ENCODE data around the gene C16orf46.
"Not testable (repeated sequence)": the region's sequence is repeated elsewhere in the genome, so short reads cannot be mapped to it uniquely, and the experiment has no call there.

The C16orf46 gene, protein sequence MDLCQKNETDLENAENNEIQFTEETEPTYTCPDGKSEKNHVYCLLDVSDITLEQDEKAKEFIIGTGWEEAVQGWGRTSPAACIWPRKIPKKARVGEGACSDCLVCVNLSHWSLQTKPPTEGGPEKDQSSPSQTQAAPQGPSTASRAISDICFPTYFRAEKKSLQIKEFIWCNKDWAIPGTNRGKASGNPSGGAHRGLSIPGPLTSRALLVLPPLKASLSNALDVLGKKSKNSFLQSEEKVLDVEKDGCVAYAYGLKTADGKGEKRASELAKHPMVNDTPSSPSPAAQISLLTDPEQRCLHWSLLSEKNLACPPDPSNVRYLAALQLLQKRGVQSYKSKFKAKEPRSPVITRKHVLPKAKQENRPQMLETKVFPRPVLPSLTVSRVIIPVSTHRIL

DNA sequence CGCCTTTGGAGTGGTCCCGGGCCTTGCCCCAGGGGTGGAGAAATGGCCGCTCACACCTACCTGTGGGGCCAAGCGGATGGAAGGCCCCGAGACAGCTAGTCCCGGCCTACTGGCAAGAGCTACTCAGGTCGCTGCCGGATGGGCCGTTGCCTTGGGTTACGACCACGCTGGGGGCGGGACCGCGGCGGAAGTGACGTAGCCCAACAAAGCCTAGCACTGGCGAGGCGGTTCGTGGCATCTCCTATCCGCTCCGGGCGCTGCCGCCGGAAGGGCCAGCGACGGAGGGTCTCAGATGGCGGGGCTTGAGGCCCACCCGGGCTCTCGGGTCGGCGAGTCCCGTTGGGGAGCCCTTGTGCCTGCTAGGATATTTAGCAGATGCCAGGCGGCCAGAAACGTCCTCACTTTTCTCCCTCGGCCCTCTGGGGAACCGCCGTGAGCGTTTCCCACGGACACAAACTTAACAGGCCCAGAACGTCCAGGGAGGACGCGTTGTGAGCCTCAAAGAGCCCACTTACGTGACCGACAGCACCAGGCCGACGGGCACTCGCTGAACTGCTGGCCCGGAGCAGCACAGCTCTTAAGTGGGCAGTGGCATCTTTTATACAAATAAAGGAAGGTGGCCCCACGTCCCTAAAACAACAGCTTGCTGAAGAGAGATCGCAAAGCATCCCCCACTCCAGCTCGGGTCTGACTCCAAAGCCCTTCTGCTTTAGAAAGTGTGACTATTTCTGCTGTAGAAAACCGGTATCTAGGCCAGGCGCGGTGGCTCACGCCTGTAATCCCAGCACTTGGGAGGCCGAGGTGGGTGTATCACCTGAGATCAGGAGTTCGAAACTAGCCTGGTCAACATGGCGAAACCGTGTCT lies at the start of gene C16orf46:
Gene C16orf46 (minus strand): TSS at position 163 of the 865 bp plus-strand sequence. CDS start 13,283 bp downstream, outside the sequence.
- DNase-seq = peak; percentile 98

DNA sequence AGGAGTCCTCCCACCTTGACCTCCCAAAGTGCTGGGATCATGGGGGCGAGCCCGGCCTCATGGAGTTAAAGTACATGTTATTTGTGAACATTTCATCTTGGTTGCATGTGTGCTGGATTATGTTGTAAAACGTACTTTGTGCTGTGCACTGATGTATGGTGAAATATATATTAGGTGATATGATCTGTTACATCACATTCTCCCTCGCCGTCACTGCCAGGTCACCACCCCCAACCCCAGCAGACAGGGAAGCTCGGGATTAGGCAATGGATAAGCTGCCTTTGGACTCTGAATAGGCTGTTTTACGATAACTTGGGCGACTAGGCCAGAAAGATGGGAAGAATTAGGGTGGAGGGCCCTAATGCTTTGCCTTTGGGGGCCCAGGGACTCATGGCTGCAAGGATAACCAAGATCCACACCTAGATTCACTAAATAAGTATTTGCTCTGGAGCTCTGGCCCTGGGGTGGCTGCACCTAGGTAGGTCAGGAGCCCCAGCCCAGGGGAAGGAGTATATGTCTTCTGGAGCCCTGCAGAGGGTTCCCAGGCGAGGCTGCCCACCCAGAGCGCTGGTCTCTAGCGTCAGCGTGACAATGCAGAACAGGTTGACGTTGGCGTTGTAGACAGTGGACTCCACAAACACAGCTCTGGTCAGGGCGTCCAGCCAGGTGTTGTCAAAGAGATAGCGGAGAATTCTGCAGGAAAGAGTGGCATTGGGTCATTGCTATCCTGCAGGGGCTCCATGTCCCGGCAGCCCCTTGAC lies 46.2 kb upstream of the C16orf46 start:
- no peak for DNase-seq

DNA sequence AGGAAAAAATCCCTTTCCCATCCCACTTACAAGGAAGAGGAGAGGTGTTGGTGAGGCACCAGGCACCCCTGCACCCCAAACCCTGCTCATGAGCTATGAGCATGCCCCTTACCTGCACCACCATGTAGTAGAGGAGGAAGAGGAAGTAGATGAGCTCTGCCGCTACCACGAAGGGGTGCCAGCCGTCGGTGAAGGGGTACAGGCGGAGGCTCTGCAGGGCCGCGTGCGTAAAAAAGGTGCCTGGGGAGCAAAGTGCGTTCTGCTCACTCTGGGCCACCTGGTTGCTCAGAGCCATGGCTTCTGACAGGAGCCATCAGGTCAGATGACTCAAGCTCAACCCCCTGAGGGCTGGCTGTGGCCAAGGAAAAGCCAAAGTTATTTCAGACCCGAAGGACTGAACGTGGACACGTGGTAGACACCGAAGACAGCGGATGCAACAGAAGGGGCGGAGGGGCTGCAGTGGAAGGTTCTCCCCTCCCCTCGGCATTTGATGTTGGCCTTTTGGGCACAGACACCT lies 44.5 kb upstream of the C16orf46 start:
- no peak for DNase-seq

DNA sequence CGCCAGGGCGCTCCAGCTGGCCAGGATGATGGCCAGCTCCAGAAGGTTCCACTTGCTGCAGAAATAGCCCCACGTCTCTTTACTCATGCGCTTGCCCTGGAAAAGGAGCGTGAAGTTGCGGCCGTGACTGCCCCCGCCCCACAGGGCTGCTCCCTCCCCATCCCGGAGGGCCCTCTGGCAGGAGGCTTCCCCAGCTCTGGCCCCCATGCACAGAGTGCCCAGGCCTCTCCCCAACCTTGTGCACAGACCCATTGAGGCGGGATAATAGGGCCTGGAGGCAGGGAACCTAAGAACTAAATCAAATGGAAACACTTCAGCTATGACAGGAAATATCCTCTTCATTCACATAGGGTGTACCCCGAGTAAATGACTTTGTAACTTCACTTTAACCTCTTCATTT lies 40.4 kb upstream of the C16orf46 start:
- DNase-seq = no peak

DNA sequence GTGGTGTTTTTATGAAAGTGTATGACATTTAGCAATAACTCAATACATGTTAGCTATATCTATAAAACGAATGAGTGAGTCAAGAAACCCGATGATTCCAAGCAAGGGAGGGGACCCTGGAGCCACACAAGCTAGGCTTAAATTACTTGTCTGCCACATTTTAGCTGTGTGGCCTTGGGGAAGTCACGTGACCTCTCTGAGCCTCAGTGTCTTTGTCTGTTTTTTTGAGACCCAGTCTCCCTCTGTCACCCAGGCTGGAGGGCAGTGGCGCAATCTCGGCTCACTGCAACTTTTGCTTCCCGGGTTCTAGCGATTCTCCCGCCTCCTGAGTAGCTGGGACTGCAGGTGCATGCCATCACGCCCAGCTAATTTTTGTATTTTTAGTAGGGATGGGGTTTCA lies 39.2 kb upstream of the C16orf46 start:
- DNase-seq = no peak

DNA sequence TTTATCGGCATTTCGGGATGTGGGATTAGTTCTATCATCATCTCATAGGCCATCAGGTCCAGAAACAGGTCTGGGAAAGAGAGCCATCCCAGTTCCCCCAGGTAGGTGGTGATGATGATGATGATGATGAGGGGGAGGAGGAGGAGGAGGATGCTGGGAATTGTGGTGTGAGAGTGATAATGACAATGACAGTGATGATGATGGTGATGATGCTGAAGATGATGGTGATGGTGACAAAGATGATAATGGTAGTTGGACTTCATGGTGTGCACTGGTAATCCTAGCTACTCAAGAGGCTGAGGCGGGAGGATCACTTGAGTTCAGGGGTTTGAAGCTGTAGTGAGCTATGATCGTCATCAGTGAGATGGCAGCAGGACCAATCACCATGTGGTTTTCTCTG lies 35.4 kb upstream of the C16orf46 start:
- DNase-seq = no peak

DNA sequence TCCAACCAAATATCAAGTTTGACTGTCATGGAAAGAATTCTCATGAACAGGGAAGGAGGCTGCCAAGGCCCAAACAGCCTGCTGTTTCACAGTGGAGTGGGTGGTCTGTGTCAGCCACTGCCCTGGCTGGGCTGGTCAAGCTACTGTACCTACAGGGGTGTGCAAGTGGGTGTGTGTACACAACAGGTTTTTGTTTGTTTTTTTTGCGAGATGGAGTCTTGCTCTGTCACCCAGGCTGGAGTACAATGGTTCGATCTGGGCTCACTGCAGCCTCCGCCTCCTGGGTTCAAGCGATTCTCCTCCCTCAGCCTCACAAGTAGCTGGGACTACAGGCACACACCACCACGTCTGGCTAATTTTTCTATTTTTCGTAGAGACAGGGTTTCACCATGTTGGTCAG lies 32.2 kb upstream of the C16orf46 start:
- not testable (repeated sequence) for DNase-seq

DNA sequence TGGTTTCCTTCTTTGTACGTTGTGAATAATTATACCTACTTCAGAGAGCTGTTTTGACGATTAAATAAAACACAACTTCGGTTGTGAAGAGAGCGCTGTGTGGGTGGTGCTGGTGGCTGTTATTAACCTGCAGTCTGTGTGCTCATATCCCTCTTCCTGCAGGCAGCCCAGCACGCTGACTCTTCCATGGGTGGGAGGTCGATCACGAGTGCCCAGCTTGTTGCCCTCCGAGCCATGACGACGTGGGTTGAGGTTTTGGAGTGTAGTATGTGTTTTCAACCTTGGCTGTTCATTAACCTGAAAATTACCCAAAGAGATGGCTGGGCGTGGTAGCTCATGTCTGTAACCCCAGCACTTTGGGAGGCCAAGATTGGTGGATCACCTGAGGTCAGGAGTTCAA lies 30.5 kb upstream of the C16orf46 start:
- DNase-seq = no peak

DNA sequence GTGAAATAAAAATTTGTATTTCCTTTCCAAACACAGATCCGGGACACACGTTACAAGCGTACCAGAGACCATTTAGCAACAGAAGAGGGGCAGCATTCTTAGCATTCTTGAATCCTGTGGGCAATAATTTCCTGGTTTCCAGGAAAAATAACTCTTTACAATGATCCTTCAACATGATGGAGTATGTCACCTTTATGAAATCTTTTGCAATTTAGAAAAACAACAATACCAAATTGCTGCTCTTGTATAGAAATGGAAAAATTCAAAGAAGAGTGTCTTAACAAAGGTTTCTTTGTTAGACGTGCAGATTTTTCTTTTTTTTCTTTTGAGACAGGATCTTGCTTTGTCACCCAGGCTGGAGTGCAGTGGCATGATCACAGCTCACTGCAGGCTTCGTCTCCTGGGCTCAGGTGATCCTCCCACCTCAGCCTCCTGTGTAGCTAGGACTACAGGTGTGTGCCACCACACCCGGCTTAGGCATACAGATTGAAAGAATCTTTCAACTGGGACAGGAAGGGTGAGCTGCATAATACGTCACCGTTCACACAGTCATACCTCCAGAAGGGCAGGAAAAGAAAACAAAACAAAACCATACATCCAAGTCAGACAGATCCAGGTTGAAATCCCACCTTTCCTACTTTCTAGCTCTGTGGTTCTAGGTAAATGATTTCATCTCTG lies 29.9 kb upstream of the C16orf46 start:
- DNase-seq = no peak

DNA sequence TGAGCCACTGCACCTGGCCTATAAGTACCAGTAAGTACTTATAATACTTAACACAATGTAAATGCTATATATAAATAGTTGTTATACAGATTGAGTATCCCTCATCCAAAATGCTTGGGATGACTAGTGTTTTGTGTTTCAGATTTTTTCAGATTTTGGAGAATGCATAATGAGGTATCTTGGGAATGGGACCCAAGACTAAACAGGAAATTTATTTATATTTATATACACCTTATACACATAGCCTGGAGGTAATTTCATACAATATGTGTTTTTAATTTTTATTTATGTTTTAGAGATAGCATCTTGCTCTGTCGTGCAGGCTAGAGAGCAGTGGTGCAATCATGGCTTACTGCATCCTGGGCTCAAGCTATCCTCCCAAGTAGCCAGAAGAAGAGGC lies 28.9 kb upstream of the C16orf46 start:
- no peak for DNase-seq

DNA sequence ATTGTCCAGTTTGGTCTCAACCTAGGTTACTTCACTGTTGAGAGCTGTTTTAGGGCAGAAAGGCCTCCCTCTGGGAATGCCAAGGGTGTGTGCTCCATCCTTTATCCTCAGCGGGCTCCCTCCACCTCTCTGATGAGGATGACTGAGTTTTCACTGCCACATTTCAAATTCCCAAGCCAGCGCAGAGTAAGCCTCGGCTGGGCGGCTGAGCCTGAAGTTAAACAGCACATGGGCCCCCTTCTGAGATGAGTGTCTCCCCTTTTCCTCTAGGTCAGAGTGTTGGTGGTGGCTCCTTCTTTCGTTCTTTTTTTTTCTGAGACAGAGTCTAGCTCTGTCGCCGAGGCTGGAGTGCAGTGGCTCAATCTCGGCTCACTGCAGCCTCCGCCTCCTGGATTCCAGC lies 24.7 kb upstream of the C16orf46 start:
- no peak for DNase-seq

DNA sequence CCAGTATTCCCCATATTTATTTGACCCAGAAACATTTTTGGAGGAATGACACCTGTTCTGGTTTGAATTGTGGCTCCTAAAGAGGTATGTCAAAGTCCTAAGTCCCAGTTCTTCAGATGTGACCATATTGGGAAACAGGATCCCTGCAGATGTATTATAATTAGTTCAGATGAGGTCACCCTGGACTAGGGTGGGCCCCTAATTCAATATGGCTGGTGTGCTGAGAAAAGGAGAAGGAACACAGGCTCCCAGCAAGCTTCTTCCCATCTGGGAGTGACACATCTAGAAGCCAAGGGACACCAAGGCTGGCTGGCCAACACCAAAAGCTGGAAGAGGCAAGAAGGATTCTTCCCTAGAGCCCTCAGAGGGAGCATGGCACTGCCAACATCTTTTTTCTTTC lies 22.9 kb upstream of the C16orf46 start:
- no peak for DNase-seq

DNA sequence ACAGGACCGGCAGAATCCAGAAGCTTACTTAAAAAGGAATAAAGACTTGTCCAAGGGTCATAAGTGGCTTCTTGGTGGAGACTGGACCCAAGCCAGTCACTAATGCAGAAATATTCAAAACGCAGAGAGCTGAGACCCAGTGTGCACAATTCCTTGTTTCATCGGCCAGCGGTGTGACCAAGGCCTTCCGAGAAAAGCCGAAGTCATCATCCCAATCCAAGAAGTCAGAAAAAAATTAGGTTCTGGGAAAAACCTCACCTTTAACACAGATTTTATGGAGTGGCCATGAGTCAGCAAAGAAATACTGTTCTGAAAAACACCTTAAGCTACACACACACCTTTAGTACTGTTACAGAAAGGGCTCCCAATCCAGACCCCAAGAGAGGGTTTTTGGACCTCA lies 20.2 kb upstream of the C16orf46 start:
- DNase-seq = no peak

DNA sequence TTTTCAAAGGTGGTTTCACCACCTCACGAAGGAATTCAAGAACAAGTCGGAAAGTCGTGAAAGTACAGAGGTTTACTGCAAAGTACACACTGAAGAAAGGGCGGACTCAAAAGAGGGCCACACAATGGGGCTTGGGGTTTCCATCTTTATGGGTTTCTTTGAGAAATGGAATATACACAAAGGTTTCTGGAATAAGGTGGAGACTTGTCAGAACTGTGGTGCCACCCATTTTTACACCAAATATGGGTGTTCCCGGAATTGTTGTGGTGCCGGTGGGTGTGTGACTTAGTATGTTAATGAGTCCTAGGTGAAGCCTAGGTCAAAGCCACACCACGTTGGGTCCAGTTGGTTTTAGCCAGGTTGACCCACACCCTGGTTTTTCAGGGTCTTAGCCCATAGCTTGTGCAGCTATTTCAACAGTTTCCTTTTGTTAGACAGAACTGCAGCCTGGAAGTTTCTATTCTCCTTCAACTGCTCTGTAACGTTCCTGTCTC lies 19.7 kb upstream of the C16orf46 start:
- DNase-seq = no peak

DNA sequence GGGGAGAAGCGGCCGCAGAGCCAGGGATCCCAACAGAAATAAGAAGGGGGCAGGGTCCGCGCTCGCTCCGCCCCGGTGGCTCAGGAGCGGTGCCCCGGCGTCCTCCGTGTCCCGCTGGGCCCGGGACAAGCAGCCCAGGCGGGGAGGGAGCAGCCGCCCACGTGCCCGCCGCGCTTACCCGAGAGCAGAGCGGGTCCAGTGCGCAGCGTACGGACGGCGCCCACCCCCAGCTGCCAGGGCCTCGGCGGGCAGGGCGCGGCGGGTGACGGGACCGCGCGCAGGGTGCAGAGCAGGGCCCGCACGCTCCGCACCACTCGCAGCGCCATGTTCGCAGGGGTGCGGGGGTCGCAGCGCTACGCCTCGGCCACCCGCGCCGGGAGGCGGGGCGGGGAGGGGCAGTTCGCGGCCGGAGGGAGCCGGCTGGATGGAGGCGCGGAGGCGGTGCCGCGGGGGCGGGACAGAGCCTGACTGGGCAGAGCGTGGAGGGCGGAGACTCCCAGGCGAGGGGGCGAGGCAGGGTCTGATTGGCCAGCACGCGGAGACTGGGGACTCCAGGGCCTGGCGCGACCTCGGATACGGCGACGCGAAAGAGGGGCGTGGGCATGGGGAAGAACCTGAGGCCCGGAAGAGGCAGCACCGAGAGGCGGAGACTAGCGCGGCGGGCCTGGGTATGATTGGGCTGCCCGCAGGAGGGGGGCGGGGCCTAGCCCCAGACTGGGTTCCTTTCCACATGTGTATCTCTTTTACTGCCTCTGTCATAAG lies 19.1 kb upstream of the C16orf46 start, which contains the start of gene GCSH:
Gene GCSH (minus strand): TSS at position 443 of the 762 bp plus-strand sequence. CDS start 117 bp downstream, at position 326.
- peak; percentile 98 for DNase-seq

DNA sequence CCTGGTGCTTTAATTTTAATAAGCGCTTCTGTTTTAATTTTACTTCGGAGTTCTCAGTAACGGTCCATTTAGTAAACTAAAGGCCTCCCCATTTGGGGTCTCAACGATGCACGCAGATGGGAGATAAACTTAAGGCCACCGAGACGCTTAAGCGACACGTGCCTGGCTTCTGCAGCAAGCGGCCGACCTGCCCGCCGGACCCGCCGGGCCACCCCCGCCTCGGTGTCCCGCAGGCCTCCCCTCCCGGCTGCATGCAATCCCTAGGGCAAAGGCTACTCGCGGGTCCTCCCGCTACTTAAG lies 18.6 kb upstream of the C16orf46 start:
- no peak for DNase-seq

DNA sequence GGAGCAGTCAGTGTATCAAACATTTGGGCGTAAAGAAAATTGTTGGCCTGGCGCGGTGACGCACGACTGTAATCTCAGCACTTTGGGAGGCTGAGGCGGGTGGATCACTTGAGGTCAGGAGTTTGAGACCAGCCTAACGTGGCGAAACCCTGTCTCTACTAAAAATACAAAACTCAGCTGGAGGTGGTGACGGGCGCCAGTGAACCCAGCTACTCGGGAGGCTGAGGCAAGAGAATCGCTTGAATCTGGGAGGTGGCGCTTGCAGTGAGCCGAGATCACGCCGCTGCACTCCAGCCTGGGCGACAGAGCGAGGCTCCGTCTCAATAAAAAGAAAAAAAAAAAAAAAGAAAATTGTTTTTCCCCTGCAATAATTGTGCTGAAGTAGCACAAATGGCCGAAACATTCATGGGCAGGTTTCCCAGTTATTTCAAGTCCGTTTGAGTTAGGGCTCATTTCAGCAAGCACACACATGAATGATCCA lies 17.8 kb upstream of the C16orf46 start:
- no peak for DNase-seq

DNA sequence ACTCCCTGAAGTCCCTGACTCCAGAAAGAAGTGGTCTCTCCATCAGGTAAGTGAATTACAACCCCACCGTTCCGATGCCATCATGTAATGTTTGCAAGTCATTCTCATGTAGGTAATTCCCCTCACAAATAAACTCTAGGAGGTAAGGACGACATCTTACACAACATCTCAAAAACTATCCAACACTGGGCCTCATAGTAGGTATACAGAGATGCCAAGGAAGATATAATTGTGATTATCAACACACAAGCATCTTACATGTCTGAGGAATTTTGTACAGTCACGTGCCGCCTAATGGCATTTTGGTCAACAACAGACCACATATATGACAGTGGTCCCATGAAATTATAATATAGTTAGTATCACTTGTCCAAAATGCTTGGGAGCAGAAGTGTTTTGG lies 11.8 kb upstream of the C16orf46 start:
- DNase-seq = no peak

DNA sequence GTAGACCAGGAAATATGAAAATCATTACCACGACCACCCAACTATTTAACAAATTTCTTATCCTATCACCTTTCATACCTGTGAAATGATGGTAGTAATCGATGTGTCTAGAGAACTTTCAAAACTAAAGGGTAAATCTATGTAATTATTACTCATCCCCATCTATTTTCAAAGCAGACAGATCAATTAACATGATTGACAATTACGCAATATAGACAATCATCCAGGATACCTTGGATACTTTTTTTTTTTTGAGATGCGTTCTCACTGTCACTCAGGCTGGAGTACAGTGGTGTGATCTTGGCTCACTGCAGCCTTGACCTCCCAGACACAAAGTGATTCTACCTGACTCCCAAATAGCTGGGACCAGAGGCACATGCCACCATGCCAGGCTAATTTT lies 4.0 kb upstream of the C16orf46 start:
- no peak for DNase-seq

DNA sequence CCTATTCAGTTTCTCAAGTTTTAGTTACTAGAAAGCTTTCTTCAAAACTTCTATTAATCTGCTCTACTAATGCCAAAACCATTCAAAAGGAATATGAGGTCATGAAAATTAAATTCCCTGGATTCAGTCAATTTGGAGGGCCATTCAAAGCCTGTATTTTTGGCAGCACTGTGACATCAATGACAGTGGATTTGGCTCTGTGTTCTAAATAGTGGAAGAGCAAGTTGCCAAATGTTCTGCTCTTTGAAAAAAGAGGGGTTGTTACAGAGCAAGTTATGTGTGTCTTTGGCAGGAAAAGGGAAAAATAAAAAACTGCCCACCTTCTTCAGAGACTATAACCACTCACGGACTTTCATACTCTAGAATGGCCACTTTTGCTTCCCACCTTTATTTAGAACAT lies 3.2 kb upstream of the C16orf46 start:
- no peak for DNase-seq

DNA sequence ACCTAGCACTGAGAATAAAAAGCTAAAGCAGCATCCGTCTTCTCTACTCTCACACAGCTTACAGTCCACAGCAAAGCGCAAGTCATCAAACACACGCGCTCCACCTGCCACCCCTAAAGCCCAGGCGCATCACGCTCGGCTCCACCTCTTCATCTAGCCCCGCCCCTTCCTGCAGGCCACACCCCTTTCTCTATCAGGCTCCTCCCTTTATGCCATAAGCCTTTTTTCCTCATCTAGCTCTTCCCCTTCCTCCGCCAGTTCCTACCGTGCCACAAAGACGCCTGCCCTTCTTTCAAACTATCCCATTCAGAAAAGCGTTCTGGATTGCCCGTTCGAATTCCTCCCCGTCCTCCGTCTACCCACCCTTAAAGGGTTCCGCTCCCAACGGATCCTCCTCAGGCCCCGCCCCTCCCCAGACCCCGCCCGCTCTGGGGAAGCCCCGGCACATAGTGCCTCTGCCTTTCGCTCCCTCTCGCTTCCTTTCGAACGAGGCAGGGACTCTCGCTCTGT lies 417 bp downstream of the C16orf46 start:
- DNase-seq = peak; percentile 93

Measured in activated CD4-positive, alpha-beta T cell treated with anti-CD3 and anti-CD28 coated beads for 48 hours (primary cell).